SIG-M5 (cell line): ENCODE measurements around the gene KCNQ1.

Experiments used
- DNase-seq: peaks from one replicate; lab custom pipeline; 2025; lab: John Stamatoyannopoulos, UW

Gene KCNQ1

GRCh38 chr11:2653198-2653551 lies 208.4 kb downstream of the KCNQ1 start:
- DNase-seq: no peak

GRCh38 chr11:2653930-2654739 lies 209.3 kb downstream of the KCNQ1 start:
- no peak for DNase-seq

GRCh38 chr11:2655016-2655719 lies 210.4 kb downstream of the KCNQ1 start:
- DNase-seq: no peak

- DNase-seq: no peak
Observed at GRCh38 chr11:2655834-2656622, 211.2 kb downstream of the KCNQ1 start.

GRCh38 chr11:2656859-2657258 lies 212.1 kb downstream of the KCNQ1 start:
- no peak for DNase-seq

GRCh38 chr11:2657697-2658284 lies 213.0 kb downstream of the KCNQ1 start:
- no peak for DNase-seq

- DNase-seq: no peak
Observed at GRCh38 chr11:2660357-2660939, 215.6 kb downstream of the KCNQ1 start.

- no peak for DNase-seq
Observed at GRCh38 chr11:2661173-2662023, 216.6 kb downstream of the KCNQ1 start.

GRCh38 chr11:2662024-2662312 lies 217.2 kb downstream of the KCNQ1 start:
- no peak for DNase-seq

- DNase-seq: no peak
Observed at GRCh38 chr11:2662430-2663299, 217.9 kb downstream of the KCNQ1 start.

GRCh38 chr11:2663506-2663905 lies 218.7 kb downstream of the KCNQ1 start:
- no peak for DNase-seq

GRCh38 chr11:2663915-2664314 lies 219.1 kb downstream of the KCNQ1 start:
- no peak for DNase-seq

GRCh38 chr11:2664376-2664775 lies 219.6 kb downstream of the KCNQ1 start:
- no peak for DNase-seq

GRCh38 chr11:2664791-2665525 lies 220.2 kb downstream of the KCNQ1 start:
- DNase-seq: no peak

GRCh38 chr11:2665526-2666400 lies 221.0 kb downstream of the KCNQ1 start:
- DNase-seq: no peak

GRCh38 chr11:2666401-2666741 lies 221.6 kb downstream of the KCNQ1 start:
- DNase-seq: no peak

GRCh38 chr11:2666828-2667570 lies 222.2 kb downstream of the KCNQ1 start:
- DNase-seq: no peak

GRCh38 chr11:2667940-2668339 lies 223.1 kb downstream of the KCNQ1 start:
- DNase-seq: no peak
